ENCODE results near the gene WBP1. TPM values are rescaled to one million over a fixed set of nuclear protein-coding genes. Genes with fewer than 3 reads are reported as not detected.

The WBP1 gene
- polyA plus RNA-seq, 1 donor = 62.4 TPM

DNA sequence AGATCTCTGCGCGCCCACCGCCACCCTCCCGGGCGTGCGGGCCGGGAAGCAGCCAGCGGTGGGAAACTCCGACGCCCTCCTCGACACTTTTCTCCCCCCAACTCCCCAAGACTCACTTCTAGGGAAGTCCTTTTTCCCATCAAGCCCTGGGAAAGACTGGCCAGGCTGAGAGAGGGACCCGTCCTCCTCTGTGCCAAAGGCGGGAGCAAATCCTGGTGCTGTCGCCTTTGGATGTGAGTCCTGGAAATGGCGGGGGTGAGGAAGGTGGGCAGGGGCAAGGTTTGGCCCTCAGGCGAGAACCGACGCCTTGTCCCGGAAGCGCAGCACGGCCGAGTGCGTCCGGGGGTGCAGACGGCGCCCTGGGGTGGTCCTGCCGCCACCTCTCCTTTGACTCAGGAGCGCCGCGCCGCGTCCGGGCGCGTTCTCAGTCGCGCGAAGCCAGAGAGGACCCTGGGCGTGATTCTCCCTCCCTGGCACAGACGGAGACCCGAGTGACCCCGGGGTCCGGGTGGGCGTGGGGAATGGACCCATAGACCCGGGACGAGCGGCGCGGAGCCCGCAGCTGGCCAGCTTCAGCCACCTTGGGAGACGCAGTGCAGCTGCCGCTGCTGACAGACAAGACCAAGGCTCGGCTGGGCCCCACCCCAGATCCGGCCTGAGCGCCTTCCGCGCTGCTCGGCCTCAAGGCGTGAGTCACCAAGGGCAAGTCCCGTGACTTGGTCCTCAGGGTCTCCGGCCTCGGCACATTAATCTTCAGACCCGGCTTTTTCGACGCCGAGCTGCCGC, 44.7 kb downstream of the WBP1 start:
- peak; percentile 66 for DNase-seq

DNA sequence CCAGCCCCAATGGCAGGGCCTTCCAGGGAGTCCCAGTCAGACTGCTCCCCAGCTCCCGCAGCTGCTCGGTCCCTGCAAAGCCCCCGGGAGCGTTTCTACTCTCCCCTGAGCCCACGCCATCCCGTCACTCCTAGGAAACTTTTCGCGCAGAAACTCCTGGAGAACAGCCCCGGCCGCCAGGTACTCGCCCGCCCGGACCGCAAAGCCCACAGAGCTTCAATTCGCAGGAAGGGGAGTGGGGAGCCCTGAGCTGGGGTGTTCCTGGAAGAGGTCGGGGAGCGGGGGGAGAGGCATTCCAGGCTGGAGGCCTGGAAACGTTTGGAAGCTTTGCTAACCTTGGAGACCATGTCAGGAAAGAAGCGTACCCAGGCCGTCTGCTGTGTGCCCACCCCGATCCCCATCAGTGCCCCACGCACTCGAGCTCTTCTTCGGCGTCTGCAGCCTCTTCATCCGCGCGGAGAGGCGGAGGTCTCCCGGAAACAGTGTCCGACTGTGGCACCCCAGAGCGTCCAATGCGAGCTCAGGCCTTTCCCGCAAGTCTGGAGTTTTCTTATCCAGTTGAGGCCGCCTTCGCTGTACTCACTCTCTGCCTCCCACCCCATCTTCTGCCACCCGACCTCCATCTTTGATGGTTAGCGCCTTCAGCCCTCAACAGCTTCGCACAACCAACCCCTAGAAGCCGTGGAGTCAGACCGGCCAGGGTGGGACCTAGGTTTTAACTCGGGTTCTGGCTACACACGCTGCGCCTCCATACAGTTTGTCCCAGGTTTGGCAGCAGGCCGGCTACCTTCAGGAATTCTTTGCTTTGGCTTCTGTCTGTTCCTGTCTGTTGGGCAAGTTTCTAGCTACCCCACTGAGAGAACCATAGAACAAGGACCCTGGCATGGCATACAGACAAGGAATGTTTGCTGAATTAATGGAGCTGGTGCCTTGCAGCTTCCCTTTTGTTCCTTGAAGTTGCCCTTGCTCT, 45.6 kb downstream of the WBP1 start:
- DNase-seq = no peak

DNA sequence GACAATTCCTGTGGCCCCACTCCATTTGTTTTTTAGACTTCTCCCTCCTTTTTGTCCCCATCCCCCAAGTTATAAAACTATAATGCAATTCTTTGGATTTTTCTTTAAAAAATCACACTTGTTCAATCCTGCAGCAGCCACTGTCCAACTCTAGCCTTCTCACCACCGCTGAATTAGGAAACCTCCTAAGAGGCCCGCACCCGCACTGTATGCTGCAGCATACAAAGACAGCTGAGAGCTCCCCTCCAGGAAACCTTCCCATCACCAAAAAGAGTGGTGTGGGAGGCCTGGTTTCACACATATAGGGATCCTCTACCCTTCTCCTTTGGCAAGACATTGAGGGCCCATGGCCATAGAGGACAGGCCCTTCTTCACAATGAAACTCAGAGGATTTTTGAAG, 46.4 kb downstream of the WBP1 start:
- no peak for DNase-seq

DNA sequence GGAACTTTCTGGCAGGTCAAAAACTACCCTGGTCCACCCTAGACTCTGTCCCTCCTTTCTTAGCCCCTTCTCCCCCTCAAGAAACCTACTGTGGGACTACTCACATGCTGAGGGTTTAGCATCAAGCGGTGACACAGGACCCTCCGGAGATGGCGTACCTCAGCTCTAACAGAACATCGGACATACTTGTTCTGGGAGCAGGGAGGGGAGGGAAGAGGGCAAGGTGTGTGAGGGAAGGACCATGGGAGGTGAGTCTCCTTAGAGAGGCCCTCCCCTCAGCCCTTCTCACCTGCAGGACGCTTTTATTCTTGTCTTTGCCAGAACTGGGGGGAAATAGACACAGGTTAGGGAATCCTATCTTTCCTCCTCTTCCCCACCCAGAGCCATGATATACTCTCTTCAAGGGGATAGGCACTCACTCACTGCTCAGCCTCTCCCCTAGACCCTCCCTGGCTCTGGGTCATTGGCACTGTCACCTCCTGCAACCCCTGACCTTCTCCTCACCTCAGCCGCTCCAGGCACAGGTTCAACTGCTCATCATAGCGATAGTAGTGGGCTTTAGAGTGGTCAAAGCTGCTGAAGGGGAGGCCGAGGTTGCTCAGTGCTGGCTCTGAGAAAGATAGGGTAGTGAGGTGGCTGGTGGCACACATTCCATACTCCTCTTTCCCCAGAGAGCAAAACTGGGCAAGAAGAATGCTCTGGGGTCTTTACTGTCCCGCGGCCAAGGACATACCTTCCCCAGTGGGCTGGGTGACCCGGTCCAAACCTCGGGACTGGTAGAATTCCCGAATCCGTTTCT, 47.4 kb downstream of the WBP1 start:
- no peak for DNase-seq

DNA sequence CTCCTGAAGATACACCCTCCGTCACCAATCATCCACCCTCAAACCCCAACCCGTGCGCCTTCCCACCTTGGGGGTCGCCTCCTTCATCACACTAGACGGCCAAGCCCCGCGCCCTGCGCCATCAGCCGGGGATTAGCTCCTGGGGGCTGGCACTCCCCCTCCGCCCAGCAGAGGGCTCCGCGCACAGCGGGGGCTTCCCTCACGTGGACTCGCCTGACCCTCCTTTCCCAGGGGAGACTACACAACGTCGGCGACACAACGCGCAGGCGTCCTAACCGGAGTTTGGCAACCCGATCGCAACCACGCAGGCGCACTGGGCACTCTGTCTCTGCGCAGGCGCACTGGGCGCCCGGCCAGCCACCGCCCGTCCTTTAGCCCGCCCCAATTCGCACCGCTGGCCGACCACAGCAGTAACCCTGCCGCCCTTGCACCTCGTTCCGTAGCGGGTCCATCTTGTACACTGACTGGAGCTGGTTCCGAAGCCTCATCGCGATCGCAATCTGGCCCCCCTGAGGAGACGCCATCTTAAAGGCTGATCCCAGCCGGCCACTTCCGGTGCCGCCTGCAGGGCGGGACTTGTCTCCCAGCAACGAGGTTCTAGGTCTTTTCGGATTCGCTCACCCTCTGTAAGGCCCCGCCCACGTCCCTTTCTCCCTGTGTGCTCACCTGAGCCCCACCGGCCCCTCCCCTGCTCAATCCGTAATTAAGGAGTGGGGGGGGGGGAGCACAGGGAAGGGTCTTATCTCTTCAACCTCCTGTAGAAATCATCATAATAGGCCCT, 49.1 kb downstream of the WBP1 start, which contains the start of gene PCGF1:
Gene PCGF1 (minus strand): TSS at position 551 of the 781 bp plus-strand sequence. CDS start 27 bp downstream, at position 524.
- peak; percentile 100 for DNase-seq

DNA sequence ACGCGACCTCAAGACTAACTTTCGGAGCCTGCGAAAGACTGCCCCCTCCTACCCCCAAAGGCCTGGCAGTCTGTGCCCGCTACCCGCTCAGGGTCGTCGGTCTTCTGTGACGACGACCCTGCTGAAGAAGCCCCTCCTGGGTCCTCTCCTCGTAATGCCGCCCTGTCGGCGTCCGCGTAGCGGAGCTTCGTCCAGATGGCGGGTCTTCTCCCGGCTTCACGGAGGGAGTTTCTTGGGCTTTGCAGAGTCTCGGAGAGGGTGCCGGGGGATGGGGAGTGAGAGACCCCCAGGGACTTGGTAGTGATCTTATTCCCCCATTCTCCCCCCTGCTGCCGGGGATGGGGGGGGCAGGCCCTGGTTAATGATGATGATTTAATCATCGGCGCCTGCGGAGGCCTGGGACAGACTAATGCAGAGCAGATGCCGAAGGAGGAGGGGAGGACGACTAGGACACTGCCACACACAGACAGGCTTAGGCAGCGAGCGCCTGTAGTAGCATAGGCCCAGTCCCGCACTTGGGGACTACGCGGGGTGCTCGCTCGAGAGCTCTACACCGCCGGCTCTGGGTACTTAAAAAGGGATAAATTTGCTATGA, 49.8 kb downstream of the WBP1 start:
- no peak for DNase-seq

DNA sequence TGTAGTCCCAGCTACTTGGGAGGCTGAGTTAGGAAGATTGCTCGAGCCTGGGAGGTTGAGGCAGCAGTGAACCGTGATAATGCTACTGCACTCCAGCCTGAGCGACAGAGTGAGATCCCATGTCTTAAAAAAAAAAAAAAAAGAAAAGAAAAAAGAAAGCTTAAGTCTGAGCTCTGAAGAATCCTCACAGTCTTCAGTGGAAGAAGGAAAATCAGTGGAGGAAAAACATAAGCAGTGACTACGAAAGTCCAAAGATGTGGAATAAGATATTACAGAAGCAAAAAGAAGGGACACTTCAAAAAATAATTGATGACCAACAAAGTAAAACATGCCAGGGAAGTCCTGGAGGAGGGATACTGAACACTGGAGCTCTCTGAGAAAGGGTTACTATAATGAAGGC, 52.0 kb downstream of the WBP1 start:
- DNase-seq = no peak

Other genes starting within 250 kb of the WBP1 start
- gene SLC4A5, start 115.0 kb upstream of the WBP1 start, polyA plus RNA-seq (ENCODE audit: insufficient read length) = 2.9 TPM
- 114 TPM for gene DCTN1, start 78.1 kb upstream of the WBP1 start, polyA plus RNA-seq (ENCODE audit: insufficient read length)
- gene C2orf81, start 36.8 kb upstream of the WBP1 start, polyA plus RNA-seq (ENCODE audit: insufficient read length) = 2.7 TPM
- 9.9 TPM for gene WDR54, start 36.7 kb upstream of the WBP1 start, polyA plus RNA-seq (ENCODE audit: insufficient read length)
- 60.4 TPM for gene RTKN, start 16.5 kb upstream of the WBP1 start, polyA plus RNA-seq (ENCODE audit: insufficient read length)
- 23.7 TPM for gene INO80B, start 3.4 kb upstream of the WBP1 start, polyA plus RNA-seq (ENCODE audit: insufficient read length)
- gene MOGS, start 6.9 kb downstream of the WBP1 start, polyA plus RNA-seq (ENCODE audit: insufficient read length) = 34.5 TPM
- 93.4 TPM for gene MRPL53, start 14.2 kb downstream of the WBP1 start, polyA plus RNA-seq (ENCODE audit: insufficient read length)
- gene CCDC142, start 24.6 kb downstream of the WBP1 start, polyA plus RNA-seq (ENCODE audit: insufficient read length) = 11.3 TPM
- 19.8 TPM for gene TTC31, start 24.6 kb downstream of the WBP1 start, polyA plus RNA-seq (ENCODE audit: insufficient read length)
- gene LBX2, start 41.2 kb downstream of the WBP1 start, polyA plus RNA-seq (ENCODE audit: insufficient read length) = 0.52 TPM
- gene PCGF1, start 49.3 kb downstream of the WBP1 start, polyA plus RNA-seq (ENCODE audit: insufficient read length) = 8.2 TPM
- not detected for gene TLX2, start 56.0 kb downstream of the WBP1 start, polyA plus RNA-seq (ENCODE audit: insufficient read length)
- gene DQX1, start 67.8 kb downstream of the WBP1 start, polyA plus RNA-seq (ENCODE audit: insufficient read length) = 0.25 TPM
- 65.8 TPM for gene AUP1, start 71.3 kb downstream of the WBP1 start, polyA plus RNA-seq (ENCODE audit: insufficient read length)
- gene HTRA2, start 71.5 kb downstream of the WBP1 start, polyA plus RNA-seq (ENCODE audit: insufficient read length) = 32.9 TPM
- 7.8 TPM for gene LOXL3, start 95.5 kb downstream of the WBP1 start, polyA plus RNA-seq (ENCODE audit: insufficient read length)
- gene DOK1, start 96.3 kb downstream of the WBP1 start, polyA plus RNA-seq (ENCODE audit: insufficient read length) = 6.9 TPM
- 0.27 TPM for gene M1AP, start 189.9 kb downstream of the WBP1 start, polyA plus RNA-seq (ENCODE audit: insufficient read length)
- gene SEMA4F, start 195.8 kb downstream of the WBP1 start, polyA plus RNA-seq (ENCODE audit: insufficient read length) = 2.9 TPM

All from hindlimb muscle (tissue), 1 donor.